Measurements from ENCODE around the gene MYO1A.

The MYO1A gene

DNA sequence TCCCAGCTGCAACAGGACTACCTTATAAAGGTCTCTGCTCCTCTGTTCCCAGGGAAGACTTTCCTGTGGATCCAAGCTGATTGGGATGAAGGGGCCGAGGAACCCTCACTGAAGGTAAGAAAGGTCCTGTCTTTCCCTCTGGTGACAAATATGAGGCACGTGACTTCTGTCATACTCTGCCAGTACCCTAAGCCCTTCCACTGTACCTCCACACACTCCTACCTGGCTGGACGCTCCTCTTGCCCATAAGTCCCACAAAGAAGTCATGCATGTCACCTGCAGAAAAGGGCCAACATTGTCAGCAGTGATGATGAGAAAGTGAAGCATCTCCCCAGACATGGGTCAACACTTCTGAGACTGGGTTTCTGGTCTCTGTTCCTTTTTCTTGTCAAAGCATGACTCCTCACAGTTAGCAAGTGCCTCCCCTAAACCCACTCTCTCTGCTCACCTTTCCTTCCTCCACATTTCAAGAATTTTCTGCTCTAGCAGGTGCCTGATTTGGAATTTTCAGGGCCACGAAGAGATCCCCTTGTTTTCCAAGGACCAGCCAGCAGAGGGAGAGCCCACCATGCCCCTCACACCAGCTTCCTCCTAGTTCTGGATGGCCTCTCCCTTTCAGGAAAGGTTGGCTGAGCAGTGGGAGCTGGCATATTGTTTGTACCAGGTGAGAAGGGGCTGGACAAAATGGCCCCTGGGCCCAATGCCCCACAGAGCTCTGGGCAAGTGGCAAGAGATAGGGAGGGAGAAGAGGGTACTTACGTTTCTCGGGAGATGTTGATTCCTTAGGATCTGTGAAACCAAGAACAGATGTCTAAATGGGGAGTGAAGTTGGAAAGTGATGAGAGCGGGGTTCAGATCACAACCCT lies 37.1 kb downstream of the MYO1A start:
- TF ChIP-seq, protein P1, sequence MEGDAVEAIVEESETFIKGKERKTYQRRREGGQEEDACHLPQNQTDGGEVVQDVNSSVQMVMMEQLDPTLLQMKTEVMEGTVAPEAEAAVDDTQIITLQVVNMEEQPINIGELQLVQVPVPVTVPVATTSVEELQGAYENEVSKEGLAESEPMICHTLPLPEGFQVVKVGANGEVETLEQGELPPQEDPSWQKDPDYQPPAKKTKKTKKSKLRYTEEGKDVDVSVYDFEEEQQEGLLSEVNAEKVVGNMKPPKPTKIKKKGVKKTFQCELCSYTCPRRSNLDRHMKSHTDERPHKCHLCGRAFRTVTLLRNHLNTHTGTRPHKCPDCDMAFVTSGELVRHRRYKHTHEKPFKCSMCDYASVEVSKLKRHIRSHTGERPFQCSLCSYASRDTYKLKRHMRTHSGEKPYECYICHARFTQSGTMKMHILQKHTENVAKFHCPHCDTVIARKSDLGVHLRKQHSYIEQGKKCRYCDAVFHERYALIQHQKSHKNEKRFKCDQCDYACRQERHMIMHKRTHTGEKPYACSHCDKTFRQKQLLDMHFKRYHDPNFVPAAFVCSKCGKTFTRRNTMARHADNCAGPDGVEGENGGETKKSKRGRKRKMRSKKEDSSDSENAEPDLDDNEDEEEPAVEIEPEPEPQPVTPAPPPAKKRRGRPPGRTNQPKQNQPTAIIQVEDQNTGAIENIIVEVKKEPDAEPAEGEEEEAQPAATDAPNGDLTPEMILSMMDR (IDR thresholded peaks at IDR 0.05; ENCODE audit: control insufficient read depth, extremely low read depth, insufficient read depth) = no peak
- H3K4me3 ChIP-seq (ENCODE audit: low read depth, low read length) = no peak overlapping the region
- DNase-seq (ENCODE audit: low read depth) = no peak

DNA sequence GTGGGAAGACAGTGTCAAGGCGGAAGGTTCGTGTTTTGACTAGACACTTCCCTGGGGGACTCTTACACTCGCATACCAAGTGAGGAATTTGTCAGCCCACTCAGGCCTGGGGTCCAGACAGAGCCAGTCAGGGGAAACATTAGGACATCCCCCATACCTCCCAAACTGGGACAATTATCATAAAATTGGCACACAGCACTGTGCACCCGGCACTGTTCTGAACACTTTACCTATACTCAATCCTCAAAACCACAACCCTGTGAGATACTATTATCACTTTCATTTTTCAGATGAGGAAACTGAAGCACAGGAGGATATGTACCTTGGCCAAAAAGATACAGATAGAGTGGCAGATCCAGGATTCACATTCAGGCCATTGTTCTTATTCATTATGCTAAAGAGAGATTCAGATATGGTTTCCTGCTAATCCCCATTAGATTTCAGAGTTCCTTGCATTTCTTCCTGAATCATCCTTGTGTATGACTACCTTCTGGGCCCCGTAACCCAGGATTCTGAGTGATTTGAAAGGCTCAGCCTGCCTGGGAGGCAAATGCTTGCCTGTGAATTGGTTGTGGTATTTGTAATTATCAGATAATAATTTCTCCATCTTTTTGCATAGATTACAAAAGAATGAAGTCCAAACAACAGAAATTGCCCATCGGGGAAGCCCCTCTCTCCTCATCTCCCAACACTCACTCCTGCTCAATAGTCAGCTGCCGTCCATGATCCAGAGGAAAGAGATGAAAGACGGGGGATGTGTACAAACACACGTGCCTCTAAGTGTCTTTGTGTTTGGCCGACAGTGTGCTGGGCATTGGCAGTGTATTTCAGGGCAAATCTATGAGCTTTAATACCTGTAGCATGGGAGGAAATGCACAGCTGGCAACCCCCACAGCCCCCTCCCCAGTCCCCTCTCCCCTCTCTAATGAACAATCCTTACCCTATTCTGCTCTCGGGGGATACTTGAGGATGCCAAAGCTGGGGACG lies 38.2 kb downstream of the MYO1A start:
- DNase-seq (ENCODE audit: low read depth) = no peak
- H3K4me3 ChIP-seq (ENCODE audit: low read depth, low read length) = no peak overlapping the region
- TF ChIP-seq, protein P1 (IDR thresholded peaks at IDR 0.05; ENCODE audit: control insufficient read depth, extremely low read depth, insufficient read depth) = no peak

DNA sequence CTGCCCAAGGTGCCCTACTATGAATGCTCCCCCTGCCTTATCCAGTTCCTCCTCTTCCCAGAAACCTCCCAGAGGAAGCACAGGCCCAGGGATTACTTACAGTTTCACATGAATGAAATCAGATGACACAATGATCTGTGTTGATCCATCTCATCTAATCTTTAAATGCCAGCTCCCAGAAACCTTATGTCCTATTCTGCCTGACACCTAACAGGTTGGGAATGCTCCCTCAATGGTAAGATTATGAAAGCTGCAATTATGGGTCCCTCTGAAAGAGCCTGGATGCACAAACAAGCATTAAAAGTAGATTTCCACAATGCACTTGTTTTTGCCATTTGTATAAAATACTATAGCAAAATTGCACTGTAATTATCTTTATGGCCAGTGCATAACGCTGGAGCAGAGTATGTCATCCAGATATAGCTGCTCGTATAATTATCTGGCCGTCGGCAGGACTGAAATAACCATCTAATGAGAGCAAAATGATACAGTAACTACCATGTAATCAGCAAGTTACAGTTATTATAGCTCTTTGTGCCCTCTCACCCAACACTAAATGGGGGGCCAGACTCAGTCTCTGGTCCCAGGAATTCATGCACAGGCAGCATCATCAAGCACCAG lies 39.2 kb downstream of the MYO1A start:
- no peak for DNase-seq (ENCODE audit: low read depth)
- H3K4me3 ChIP-seq (ENCODE audit: low read depth, low read length) = no peak overlapping the region
- TF ChIP-seq, protein P1 (IDR thresholded peaks at IDR 0.05; ENCODE audit: control insufficient read depth, extremely low read depth, insufficient read depth) = no peak

DNA sequence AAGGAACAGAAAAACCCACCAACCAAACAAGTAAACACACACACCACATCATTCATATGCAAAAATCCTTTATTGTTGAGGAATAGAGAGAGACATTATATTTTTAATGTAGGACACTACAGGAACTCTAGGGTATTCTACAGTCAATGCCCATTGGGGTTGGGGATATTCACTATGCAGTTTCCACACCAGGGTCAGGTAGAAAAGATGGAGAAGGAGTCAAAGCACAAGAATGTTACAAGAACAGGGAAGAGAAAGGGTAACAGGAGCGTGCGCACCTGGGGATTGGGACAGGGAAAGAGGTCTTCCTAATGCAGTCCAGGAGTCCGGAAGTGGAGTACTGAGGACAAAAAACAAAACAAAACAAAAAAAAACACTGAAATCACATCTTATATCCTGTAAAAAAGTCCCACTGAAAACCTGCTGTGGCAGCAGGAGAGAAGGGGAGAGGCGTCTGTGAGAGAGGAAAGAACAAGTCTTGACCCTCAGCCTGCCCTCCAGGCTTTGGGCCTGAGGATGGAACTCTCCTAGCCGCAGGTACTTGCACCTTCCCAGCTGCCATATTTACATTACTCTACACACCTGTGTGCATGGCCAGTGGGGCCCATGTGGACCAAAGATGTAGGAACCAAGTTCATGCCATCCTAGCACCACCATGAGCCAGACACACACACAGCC lies 39.8 kb downstream of the MYO1A start:
- TF ChIP-seq, protein P1 (IDR thresholded peaks at IDR 0.05; ENCODE audit: control insufficient read depth, extremely low read depth, insufficient read depth) = no peak
- no peak for DNase-seq (ENCODE audit: low read depth)
- no peak overlapping the region for H3K4me3 ChIP-seq (ENCODE audit: low read depth, low read length)

DNA sequence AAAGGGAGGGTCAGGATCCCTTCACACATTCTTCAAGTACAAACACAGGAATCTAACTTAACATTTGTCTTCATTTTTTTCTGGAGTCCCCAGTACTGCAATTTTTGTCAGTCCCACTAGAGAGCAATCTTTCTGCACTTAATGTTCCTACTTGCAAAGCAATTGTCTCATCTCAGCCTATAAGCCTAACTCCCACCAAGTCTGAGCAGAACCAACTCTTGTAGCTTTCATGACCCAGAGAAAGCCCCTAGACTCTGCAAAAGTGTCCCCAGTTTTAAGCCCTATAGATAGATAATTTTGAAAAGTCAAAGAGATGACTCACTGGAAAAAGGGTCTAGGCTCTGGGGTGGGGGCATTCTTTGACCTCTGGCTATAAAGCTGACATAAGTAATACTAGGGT lies 41.8 kb downstream of the MYO1A start:
- DNase-seq (ENCODE audit: low read depth) = peak; percentile 31
- TF ChIP-seq, protein P1 (IDR thresholded peaks at IDR 0.05; ENCODE audit: control insufficient read depth, extremely low read depth, insufficient read depth) = peak; percentile 70
- H3K4me3 ChIP-seq (ENCODE audit: low read depth, low read length) = no peak overlapping the region

DNA sequence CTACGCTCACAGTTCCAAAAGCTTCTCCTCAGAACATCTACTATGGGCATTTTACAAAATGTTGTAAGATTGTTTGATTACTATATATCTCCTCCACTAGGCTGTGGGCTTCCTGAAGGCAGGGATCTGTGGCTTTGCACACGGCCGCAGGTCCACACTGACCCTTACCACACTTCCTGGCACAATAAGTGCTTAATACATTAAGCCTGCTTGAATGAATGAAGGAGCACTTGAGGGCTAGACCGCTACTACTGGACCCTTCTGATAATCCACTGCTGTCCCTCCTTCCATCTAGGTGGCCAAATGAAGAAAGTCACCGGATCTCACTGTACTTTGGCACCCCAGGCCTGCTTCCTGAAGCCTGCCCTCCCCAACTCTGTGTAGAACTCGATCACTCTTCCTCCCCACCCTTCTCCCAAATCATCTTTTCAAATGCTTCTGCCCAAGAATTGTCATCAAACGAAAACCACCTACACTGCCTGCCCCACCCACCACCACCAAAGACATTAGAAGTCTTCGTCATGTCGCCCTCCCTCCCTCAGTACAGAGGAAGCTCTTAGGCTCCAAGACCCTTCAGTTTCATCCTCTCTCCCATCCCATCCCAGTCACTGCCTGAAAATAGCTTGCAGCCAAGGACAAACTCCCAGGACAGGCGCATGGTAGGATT lies 43.0 kb downstream of the MYO1A start:
- TF ChIP-seq, protein P1 (IDR thresholded peaks at IDR 0.05; ENCODE audit: control insufficient read depth, extremely low read depth, insufficient read depth) = no peak
- peak overlapping the region; percentile 49 for H3K4me3 ChIP-seq (ENCODE audit: low read depth, low read length)
- DNase-seq (ENCODE audit: low read depth) = no peak

Measured in LNCaP clone FGC (cell line).